HepG2 (cell line): ENCODE results near the gene IBTK. TPM values are rescaled to one million over a fixed set of nuclear protein-coding genes. Genes with fewer than 3 reads are reported as not detected.

ENCODE experiments used
- ATF3 ChIP-seq: sonication (generic); formaldehyde crosslinking; IDR thresholded peaks from 2 replicates; pipeline ENCODE4 v1.4.0; 2020; ENCODE audit warnings: missing genetic modification reagents
- BCL3 ChIP-seq: sonication (generic); formaldehyde crosslinking; IDR thresholded peaks from 2 replicates; pipeline ENCODE4 v1.5.1; 2020; ENCODE audit warnings: mild to moderate bottlenecking, missing genetic modification reagents, moderate library complexity
- BRD4 ChIP-seq: sonication (generic); formaldehyde crosslinking; IDR thresholded peaks from 2 replicates; pipeline ENCODE4 v1.4.0; 2020; ENCODE audit warnings: missing genetic modification reagents
- CBX1 ChIP-seq: IDR thresholded peaks from one replicate; pipeline ENCODE4 v1.6.1; 2016; ENCODE audit warnings: antibody characterized with exemption, low read depth
- CC2D1A ChIP-seq: sonication (generic); formaldehyde crosslinking; IDR thresholded peaks from 2 replicates; pipeline ENCODE4 v1.8.1; 2023; ENCODE audit warnings: mild to moderate bottlenecking, missing genetic modification reagents
- CEBPG ChIP-seq: IDR thresholded peaks from 2 replicates; pipeline ENCODE4 v1.6.1; 2016
- CTCF ChIP-seq: sonication (generic); formaldehyde crosslinking; IDR thresholded peaks from 2 replicates; pipeline ENCODE4 v1.5.0; 2020; ENCODE audit warnings: mild to moderate bottlenecking, missing genetic modification reagents, moderate library complexity
- ETV5 ChIP-seq: IDR thresholded peaks from 2 replicates; pipeline ENCODE4 v1.6.1; 2018; ENCODE audit warnings: missing biosample characterization, missing genetic modification reagents, inconsistent platforms, borderline replicate concordance
- GTF3A ChIP-seq: sonication (generic); formaldehyde crosslinking; conservative IDR thresholded peaks from 2 replicates; pipeline ENCODE4 v1.4.0; 2020; ENCODE audit warnings: mild to moderate bottlenecking, missing genetic modification reagents
- HOXA5 ChIP-seq: sonication (generic); formaldehyde crosslinking; IDR thresholded peaks from 2 replicates; pipeline ENCODE4 v1.4.0; 2020; ENCODE audit warnings: missing genetic modification reagents
- JUN ChIP-seq: sonication (generic); formaldehyde crosslinking; IDR thresholded peaks from 2 replicates; pipeline ENCODE4 v1.4.0; 2020; ENCODE audit warnings: mild to moderate bottlenecking, missing genetic modification reagents
- NFATC3 ChIP-seq: sonication (generic); formaldehyde crosslinking; IDR thresholded peaks from 2 replicates; pipeline ENCODE4 v1.5.1; 2020; ENCODE audit warnings: mild to moderate bottlenecking, missing genetic modification reagents
- NR1H2 ChIP-seq: sonication (generic); formaldehyde crosslinking; IDR thresholded peaks from 2 replicates; pipeline ENCODE4 v1.8.1; 2022; ENCODE audit warnings: low read depth, missing genetic modification reagents, borderline replicate concordance
- RARA ChIP-seq: IDR thresholded peaks from 2 replicates; pipeline ENCODE4 v1.6.1; 2016; ENCODE audit warnings: missing genetic modification reagents, missing compliant biosample characterization
- TAF1 ChIP-seq: sonication (generic); formaldehyde crosslinking; IDR thresholded peaks from 2 replicates; pipeline ENCODE4 v1.4.0; 2020; ENCODE audit warnings: missing genetic modification reagents
- TGIF2 ChIP-seq: IDR thresholded peaks from 2 replicates; pipeline ENCODE4 v1.6.1; 2016; ENCODE audit warnings: control low read depth, missing compliant biosample characterization
- THAP11 ChIP-seq: IDR thresholded peaks from 2 replicates; pipeline ENCODE4 v1.6.1; 2016; ENCODE audit warnings: missing biosample characterization, missing genetic modification reagents
- ZFX ChIP-seq: sonication (generic); formaldehyde crosslinking; IDR thresholded peaks from 2 replicates; pipeline ENCODE4 v1.4.0; 2020; ENCODE audit warnings: mild to moderate bottlenecking, low read depth, missing genetic modification reagents, moderate library complexity
- ZNF646 ChIP-seq: sonication (generic); formaldehyde crosslinking; IDR thresholded peaks from 2 replicates; pipeline ENCODE4 v1.9.0; 2021; ENCODE audit warnings: mild to moderate bottlenecking, missing genetic modification reagents
- polyA plus RNA-seq, 8 experiments: library from polyadenylated mRNA; depleted of rRNA in 3 of 8; stranded (reverse) in 7 of 8; unstranded in 1 of 8; fragments of >200 nt; fragmentation: Illumina TruSeq in 4 of 8; extraction: Trizol in 4 of 8; gene quantifications; 2 replicates each; pipeline versions ENCODE4 v1.2.1 to v1.2.3, GENCODE V29; 2011 to 2016; ENCODE audit warnings: low read depth in 4 of 8, missing spikeins in 1 of 8, mixed read lengths in 1 of 8; ENCODE audit not compliant: insufficient read depth in 1 of 8
- total RNA-seq, 5 experiments: library from RNA; depleted of rRNA; stranded (reverse); fragments of >200 nt; fragmentation: Illumina TruSeq; extraction: Trizol; gene quantifications; 2 replicates each; pipeline ENCODE4 v1.2.3, GENCODE V29; 2016; ENCODE audit warnings: low read depth in 1 of 5

The IBTK gene
- total and polyA plus RNA-seq, 2 of the 13 experiments (the other 11 are each of a cell fraction or from before 2014, with no cell fraction given), result 23.8 to 60.0 TPM

- no peak for TF ChIP-seq ZNF646
- TF ChIP-seq ATF3 (CRISPR knock-in tag), result no peak
- peak; percentile 13; the same call in 1 of the 2 replicates for TF ChIP-seq CTCF
- peak; percentile 75; the same call in 1 of the 2 replicates for TF ChIP-seq TGIF2 (CRISPR knock-in tag)
- peak; percentile 62; the same call in 1 of the 2 replicates for TF ChIP-seq TAF1 (CRISPR knock-in tag)
- TF ChIP-seq BCL3 (CRISPR knock-in tag), result no peak
- peak; percentile 56; the same call in 1 of the 2 replicates for TF ChIP-seq ZFX (CRISPR knock-in tag)
- TF ChIP-seq CBX1, result no peak
- peak; percentile 26; the same call in 1 of the 2 replicates for TF ChIP-seq THAP11 (CRISPR knock-in tag)
- TF ChIP-seq GTF3A (CRISPR knock-in tag), result 0 out of 2 replicates have a peak, but pooled peaks have one; percentile 32
- no peak for TF ChIP-seq ETV5
- TF ChIP-seq HOXA5 (CRISPR knock-in tag), result peak; percentile 21; the same call in 1 of the 2 replicates
- no peak for TF ChIP-seq NFATC3
- peak; percentile 15; the same call in 1 of the 2 replicates for TF ChIP-seq CEBPG
- TF ChIP-seq BRD4, result peak; percentile 18; the same call in 1 of the 2 replicates
- no peak for TF ChIP-seq JUN (CRISPR knock-in tag)
- TF ChIP-seq NR1H2 (CRISPR knock-in tag), result 0 out of 2 replicates have a peak, but pooled peaks have one; percentile 24
- TF ChIP-seq CC2D1A (CRISPR knock-in tag), result no peak
- peak; percentile 59; the same call in 1 of the 2 replicates for TF ChIP-seq RARA (CRISPR knock-in tag)
These were observed 591 bp downstream of the IBTK start (continued) for GRCh38 chr6:82246802-82247504.
